IPS-18c (cell line): Measurements from ENCODE around the gene MEGF6.

ENCODE experiments used
- H3K4me3 ChIP-seq: 2 replicates; pipeline ENCODE4 v1.7.0; 2013; ENCODE audit warnings: low read depth, mild to moderate bottlenecking, low read length, moderate library complexity; ENCODE audit not compliant: insufficient read depth
- H3K9me3 ChIP-seq: one replicate; pipeline ENCODE4 v1.6.1; 2013; ENCODE audit warnings: mild to moderate bottlenecking, low read length, moderate library complexity; ENCODE audit not compliant: control insufficient read depth, insufficient read depth

MEGF6 gene

DNA sequence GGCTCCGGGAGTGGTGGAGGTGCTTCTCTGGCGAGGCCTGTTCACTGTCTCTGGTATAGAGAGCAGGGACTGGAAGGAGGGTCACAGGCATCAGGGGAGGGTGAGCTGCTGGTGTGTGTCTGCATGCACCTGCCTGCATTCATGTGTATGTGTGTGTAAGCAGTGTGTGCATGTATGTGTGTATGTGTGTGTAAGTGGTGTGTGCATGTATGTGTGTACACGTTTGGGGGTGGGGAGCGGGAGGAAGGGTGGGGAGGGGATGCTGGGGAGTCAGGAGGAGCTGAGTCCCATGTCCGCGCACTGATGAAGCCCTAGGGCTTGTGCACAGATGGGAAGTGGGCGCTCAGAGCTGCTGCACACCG lies 107.8 kb downstream of the MEGF6 start:
- Histone ChIP-seq H3K9me3 (no peaks in the 10 kb centered on the region), H3K4me3 (no peak overlapping the region)

DNA sequence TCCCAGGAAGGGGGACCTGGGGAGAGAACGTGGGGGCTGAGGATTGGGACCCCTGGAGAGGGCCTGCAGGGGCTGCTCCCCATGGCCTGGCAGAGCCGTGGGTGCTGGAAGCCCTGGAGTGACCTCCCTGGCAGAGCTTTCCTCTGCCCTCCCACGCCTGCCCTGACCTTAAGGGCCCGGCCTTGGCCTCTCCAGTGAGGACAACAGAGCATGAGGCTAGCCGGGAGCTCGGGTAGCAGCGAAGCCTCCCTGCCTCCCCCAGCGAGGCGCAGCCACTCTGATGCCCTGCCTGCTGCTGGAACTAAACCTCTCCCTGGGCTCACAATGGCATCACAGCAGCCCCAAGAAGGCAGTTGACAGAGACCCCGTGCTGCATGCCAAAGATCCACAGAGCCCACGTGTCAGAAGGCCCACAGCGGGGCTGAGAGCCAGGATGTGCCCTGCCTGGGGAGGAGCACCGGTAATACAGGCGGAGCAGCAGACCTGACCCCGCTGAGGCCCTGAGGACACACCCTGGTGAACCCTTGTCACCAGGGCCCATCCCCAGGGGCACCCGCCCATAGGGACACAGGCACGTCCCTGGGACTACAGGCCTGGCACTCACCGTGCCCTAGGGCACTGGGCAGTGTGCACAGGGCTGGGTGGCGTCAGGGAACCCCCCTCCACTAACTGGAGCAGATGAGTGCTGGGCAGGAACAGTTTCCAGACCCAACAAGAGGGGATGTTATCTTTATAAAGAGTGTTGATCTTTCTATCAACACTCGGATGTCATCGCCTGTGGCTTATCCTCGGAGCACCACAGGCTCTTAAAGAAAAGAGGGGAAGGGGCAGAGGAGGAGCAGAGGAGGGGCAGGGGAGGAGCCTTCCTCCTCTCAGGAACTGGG lies 108.4 kb downstream of the MEGF6 start:
- Histone ChIP-seq H3K4me3 (no peak overlapping the region), H3K9me3 (no peaks in the 10 kb centered on the region)

DNA sequence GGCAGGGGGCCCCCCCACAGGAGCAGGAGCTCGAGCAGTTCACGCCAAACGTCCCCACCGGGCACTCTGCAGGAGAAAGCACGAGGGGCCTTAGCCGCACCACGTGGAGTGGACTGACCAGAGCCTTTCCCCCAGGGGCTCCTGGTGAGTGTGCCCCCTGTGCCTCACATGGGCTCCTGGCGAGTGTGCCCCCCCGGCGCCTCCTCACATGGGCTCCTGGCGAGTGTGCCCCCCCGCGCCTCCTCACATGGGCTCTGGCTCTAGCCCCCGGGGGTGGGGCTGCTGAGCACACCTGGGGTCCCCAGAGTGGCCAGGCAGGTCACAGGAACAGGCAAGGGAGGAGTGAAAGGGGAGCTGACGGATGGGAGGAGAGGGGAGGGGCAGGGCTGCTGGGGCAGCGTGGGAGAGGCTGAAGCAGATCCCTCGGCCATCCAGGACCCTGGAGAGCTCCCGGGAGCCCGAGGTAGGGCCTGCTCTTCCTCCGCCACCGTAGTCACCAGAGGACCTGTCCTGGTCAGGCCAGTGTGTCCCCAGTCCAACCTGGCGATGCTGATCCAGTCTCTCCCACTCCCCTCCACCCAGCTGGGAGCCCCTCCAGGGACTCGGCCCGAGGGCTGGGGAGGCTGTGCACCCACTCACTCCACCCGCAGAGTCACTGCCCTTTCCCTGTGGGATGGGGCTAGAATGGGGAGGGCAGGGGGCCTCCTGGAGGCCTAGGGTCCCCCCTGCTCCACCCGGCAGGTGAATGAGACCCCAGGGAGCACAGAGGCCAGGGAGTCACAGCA lies 109.3 kb downstream of the MEGF6 start:
- H3K4me3 ChIP-seq = no peak overlapping the region
- no peaks in the 10 kb centered on the region for H3K9me3 ChIP-seq

DNA sequence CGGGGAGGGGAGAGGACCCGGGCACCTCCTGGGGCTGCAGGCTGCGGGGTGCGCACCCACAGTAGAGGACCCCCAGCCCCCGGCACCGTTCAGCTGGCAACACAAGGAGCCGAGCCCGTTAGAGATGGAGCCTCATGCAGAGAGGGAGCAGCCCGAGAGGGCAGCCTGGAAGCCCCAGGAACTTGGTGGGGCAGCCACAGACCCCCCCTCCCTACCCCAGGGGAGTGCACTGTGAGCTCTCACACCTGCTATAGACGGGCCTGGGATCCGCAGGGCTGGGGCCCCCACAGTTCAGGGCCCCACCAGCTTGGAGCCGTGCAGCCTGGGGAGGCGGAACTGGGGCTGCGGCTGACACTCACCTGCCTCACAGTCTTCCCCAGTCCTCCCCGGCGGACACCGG lies 109.9 kb downstream of the MEGF6 start:
- no peaks in the 10 kb centered on the region for H3K9me3 ChIP-seq
- H3K4me3 ChIP-seq = no peak overlapping the region

DNA sequence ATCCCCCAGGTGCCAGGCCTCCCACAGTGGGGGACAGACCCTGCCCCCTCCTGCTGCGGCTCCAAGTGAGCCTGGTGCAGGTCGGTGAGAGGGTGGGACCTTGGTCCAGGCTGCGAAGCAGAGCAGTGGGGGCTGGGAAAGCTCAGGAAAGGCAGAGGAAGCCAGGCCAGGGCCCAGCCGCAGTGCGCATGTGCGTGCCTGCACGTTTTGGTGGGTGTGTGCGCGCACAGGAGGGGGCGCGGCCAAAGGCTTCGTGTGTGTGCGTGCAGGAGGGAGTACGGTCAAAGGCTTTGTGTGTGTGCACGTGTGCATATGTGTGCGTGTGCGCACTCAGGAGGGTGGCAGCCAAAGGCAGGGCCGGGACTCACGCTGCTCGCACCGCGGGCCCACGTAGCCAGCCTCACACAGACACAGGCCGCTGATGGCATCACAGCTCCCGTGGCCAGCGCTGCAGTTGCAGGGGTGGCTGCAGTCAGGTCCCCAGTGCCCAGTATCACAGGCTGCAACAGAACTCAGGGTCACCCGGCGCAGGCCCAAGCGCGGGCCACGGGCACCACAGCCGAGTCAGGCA lies 111.0 kb downstream of the MEGF6 start:
- no peaks in the 10 kb centered on the region for H3K9me3 ChIP-seq

DNA sequence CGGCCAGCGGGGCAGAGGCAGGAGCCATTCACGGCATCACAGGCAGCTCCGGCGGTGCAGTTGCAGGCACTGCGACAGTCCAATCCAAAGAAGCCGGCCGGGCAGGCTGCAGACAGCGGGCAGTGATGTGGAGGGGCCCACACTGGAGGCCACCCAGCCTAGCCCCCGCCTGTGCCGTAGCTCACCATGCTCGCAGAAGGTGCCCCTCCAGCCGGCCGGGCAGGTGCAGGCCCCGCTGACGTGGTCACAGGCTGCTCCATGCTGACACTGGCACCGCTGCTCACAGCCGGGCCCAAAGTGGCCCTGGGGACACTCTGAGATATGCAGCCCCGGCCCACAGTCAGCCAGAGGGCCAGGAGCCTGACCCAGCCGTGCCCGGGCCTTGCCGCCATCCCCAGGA lies 111.7 kb downstream of the MEGF6 start:
- no peak overlapping the region for H3K4me3 ChIP-seq
- H3K9me3 ChIP-seq = no peaks in the 10 kb centered on the region

More for the DNA sequence above, 111.0 kb downstream of the MEGF6 start:
- no peak overlapping the region for H3K4me3 ChIP-seq

DNA sequence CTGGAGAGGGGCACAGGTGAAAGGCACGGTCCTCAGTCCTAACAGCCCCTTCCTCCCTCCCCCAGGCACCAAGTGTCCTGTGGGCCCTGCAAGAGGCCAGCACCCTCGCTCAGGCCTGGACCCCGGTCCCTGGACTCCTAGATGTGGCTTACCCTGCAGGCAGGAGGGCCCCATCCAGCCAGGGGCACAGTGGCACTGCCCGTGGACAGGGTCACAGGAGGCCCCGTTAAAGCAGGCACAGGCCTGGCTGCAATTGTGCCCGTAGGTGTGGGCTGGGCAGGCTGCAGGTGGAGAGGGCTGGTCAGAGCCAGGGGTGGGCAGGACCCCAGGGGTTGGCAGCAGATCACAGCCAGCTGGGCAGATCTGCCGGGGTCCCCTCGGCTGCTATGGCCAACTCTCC lies 112.3 kb downstream of the MEGF6 start:
- Histone ChIP-seq H3K9me3 (no peaks in the 10 kb centered on the region), H3K4me3 (no peak overlapping the region)

DNA sequence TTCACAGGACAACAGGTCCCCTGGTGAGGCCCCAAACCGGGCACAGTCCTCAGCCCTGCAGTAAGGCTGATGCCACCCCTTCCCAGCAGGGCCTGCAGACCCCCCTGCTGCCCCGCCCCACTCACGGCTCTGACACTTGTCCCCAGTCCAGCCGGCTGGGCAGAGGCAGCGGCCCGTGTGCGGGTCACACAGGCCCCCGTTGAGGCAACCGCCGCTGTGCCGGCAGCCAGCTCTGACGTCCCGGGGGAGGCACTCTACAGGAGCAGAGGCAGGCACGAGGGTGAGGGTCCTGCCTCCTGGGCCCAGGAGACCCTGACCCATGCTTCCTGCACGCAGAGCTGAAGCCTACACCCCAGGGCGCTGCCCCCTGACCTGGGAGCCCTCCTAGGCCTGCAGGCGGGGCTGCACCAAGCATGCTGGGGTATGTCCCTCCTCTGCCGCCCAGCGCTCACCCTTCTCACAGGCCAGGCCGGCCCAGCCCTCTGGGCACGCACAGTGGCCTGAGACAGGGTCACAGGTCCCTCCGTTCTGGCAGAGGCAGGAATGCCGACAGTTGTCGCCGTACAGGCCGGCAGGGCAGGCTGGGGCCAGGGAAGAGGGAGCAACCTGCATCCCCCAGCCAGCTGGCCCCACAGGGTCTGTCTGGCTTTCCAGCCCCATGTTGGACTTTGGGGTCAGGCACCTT lies 112.9 kb downstream of the MEGF6 start:
- H3K4me3 ChIP-seq = no peak overlapping the region
- H3K9me3 ChIP-seq = no peaks in the 10 kb centered on the region

DNA sequence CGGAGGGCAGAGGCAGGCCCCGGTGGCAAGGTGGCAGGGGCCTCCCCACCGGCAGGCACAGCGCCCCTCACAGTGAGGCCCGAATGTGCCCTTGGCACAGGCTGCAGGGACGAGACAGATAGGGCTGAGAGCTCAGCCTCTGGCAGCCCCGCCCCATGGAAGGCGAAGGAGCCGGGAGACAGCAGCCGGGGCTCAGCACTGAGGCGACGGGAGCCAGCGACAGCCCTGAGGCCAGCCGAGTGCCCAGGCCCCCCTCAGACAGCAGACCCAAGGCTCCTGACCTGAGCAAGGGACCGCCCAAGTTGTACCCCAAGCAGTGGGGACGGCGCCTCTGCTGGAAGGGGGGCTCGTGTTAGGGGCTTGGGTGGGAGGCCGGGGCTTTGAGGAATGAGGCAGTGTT lies 113.8 kb downstream of the MEGF6 start:
- Histone ChIP-seq H3K9me3 (no peaks in the 10 kb centered on the region), H3K4me3 (no peak overlapping the region)

DNA sequence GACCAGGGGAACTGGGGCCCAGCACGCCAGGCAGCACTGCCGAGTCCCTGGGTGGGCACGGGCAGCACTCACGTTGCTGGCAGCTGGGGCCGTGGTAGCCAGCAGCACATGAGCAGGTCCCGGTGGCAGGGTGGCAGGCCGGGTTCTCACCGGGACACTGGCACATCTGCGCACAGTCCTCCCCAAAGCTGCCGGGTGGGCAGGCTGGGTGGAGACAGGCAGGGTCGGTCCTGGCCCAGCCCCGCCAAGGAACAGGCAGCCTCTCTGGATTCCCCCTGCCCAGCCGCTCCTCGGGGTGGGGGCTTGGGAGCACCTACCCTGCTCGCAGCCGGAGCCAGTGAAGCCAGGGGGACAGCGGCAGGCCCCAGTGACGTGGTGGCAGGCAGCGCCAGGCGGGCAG lies 114.4 kb downstream of the MEGF6 start:
- H3K9me3 ChIP-seq = no peaks in the 10 kb centered on the region
- H3K4me3 ChIP-seq = no peak overlapping the region

DNA sequence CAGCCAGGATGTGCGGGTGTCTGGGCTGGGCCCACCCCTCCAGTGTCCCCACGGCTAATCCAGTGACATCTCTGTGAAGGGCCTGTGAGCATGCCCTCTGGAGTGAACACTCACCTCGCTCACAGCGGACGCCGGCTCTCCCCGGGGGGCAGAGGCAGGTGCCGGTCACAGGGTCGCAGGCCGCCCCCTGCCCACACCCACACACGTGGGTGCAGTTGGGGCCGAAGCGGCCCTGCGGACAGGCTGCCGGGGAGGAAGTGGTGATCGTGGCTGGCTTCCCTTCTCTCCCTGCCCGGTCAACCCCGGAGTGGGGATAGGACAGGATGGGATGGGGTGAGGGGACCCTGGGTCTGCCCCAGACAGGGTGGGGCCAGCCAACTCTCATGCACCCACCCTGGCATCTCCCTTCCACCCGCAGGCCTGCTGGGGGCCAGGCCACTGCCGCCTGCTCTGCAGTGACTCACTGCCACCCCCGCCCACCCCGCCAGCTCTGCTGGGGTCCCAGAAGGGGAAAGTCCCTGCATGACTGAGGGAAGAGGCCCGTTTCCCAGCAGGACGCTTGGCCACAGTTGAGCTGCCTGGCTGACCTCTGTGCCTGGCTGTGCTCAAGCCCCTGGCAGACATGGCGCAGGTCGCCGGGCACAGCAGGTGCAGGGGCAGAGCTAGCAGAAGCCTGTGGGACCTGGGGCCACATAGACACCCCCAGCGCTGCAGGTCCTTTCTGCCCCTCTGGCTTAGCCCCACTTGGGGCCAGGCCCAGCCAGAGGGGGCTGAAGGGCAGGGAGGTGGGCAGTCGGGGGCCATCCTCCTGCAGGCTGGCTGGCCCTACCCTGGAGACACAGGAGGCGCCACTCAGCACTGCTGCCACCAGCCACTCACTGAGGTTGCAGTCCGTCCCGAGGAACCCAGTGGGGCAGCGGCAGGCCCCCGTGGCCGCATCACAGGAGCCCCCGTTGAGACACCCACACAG lies 115.2 kb downstream of the MEGF6 start:
- Histone ChIP-seq H3K9me3 (no peaks in the 10 kb centered on the region), H3K4me3 (no peak overlapping the region)

DNA sequence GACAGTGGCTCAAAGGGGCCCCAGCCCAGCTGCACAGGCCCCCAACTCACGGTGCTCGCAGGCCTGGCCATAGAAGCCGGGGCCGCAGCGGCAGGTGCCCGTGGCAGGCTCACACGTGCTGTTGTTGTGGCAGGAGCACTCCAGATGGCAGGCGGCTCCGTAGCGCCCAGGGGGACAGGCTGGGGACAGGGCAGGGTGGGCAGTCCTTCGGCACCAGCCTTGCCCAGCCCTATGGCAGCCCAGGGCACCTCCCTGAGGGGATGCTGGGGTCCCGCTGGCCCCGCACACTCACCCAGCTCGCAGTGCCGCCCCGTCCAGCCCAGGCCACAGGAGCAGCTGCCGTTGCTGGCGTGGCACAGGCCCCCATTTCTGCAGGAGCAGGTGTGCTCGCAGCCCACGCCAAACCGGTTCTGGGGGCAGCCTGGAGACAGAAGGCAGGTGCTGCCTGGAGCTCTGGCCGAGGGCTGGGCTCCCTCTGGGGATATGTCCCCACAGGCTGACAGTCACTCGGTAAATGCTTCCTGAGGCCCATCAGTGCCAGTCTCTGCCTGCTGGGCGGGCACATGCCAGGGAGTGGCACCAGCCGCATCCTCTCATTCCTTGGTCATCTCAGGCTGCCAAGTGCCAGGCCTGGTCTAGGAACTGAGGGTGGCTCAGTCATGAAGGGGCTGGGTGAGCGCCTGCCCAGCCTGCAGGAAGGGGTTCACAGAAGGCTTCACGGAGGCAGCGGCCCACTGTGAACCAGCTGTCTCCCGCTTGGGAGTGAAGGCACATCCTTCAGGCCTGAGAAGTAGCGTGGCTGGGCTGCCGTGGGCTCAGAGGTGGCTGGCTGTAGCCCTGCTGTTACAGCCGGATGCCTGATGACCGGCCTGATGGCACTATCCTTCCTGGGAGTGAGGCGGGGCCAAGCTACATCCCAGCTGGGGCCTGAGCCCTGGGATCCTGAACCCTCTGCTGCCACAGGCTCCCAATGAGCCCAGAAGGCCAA lies 116.7 kb downstream of the MEGF6 start:
- Histone ChIP-seq H3K4me3 (no peak overlapping the region), H3K9me3 (no peaks in the 10 kb centered on the region)

DNA sequence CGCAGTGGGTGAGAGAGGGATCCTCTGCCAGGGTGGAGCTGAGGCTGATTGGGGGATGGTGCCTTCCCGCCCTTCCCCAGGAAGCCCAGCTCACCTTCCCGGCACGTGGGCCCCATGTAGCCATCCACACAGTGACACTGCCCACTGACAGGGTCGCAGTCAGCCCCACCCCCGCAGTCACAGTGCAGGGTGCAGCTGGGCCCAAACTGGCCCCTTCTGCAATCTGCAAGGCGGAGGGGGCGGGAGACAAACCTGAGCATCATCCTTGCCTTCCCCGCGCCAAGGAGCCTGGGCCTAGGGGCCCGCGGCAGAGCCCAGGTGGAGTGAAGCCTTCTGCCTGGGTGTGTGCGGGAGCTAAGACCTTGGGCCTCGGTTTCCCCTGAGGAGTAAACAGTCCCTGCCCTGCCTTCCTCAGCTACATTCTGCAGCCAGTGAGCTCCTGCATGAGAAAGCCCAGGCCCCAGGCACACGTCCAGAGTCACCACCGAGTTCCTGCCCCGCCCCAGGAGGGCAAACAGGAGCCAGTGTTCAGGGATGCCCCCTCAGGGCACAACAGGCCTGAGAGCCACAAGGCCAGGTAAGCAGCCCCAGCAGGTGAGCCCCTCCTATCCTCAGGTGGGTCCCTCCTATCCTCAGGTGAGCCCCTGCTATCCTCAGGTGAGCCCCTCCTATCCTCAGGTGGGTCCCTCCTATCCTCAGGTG lies 118.6 kb downstream of the MEGF6 start:
- H3K4me3 ChIP-seq = no peak overlapping the region
- H3K9me3 ChIP-seq = no peaks in the 10 kb centered on the region

DNA sequence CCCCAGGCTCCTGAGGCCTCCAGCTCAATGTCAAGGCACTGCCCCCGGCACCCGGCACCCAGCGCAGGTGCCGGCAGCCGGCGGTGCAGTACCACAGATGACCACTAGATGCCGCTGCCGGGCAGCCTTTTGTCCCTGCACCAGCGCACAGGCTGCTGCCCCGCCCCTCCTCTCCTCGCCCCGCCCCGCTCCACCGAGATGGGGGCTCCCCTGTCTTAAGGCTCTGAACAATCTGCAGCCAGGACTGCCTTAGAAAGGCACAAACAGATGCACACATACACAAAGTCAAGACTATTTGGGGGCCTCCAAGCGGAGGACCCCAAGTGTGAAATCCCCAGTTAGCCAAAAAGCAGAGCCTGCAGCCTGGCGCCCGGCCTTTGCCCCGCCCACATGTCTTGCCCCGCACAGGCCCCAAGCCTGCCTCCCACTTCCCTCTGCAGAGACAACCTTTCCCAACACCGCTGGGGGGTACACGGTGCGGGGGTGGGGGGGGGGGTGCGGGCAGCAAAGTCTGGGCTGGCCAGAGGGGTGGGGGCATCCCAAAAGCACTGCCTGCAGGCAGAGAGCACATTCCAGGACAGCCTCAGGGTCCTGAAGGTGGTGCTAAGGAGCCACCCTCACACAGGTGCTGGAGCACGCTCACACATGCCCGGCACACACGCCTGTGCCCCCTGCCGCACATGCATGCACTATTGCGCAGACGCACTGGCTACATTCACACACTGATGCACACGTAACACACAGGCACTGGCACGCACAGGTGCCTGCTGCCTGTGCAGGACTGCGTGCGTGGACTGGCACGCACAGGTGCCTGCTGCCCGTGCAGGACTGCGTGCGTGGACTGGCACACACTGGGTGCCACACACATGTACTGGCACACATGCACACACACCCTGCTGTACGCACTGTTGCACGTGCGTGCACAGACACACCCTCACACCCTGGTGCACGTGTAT lies 119.7 kb downstream of the MEGF6 start:
- Histone ChIP-seq H3K9me3 (no peaks in the 10 kb centered on the region), H3K4me3 (no peak overlapping the region)
